ENCODE results near the gene ENDOV.

Gene ENDOV

DNA sequence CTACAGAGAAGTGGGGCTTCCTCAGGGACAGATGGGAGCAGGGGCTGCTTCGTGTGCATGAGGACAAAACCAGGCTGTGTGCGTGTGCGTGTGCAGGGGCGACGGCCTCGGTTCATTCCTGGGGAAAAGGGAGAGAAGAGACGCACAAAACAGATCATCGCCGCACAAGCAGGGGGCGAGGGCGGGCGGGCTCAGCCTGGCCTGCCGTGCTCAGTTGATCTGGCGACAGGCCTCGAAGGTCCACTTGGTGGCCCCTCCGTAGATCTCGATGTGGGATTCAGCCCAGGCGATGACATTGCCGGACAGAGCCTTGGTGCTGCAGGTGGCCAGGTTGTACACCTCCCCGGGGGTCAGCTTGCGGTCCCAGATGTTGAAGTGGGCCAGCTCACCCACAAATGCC lies 55.6 kb downstream of the ENDOV start:
- DNase-seq = no peak

DNA sequence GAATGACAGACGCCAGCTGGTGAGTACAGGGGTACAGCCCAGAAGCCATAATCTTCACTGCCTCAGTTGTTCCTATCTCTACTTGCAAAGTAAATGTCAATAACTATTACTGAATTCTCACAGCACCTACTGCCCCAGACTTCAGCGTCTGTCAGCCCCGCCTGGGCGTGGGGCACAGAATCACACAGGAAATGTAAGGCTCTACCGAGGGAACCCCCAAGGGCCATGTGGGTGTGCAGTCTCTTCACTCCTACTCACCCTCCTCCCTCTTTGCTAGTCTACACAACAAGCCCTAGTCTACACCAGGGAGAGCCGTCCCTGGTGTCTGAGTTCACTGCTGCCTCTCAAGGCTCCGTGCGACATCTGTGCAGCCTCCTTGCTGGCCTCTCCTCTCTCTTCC lies 57.0 kb downstream of the ENDOV start:
- DNase-seq = no peak

DNA sequence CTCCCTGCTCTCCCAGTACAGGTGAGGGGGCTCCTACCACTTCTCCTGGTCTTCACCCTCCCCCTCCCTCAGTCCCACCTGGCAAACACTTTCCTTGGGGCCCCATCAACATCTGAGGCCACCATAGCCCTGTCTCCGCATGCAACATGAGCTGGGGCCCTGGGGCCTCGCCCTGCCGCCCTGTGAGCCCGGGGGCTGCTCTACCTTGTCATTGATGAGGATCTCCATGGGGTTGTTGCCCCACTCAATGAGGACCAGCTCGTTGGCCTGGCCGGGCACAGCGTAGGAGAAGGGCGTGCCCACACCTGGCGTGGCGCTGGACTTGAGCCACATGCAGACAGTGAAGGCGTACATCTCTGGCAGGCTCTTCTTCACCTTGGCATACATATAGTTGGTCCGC lies 58.0 kb downstream of the ENDOV start:
- no peak for DNase-seq

DNA sequence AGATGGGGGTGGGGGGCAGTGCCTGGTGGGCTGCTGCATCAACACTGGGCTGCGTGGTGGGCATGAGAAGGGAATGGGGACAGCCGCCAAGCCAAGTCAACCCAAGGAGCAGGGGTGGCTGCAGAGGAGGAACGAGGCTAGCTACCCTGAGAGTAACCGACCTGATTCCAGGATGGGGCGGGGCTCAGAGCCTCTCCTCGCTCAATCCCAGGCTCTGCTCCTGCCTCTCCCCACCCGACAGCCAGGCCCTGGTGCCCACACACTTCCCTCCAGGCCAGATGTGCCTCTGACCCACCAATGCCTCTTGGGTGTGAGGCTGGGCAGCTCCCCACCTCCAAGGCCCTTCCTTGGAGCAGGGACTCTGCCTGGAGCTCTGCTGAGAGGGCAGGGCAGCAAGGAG lies 58.7 kb downstream of the ENDOV start:
- DNase-seq = no peak

DNA sequence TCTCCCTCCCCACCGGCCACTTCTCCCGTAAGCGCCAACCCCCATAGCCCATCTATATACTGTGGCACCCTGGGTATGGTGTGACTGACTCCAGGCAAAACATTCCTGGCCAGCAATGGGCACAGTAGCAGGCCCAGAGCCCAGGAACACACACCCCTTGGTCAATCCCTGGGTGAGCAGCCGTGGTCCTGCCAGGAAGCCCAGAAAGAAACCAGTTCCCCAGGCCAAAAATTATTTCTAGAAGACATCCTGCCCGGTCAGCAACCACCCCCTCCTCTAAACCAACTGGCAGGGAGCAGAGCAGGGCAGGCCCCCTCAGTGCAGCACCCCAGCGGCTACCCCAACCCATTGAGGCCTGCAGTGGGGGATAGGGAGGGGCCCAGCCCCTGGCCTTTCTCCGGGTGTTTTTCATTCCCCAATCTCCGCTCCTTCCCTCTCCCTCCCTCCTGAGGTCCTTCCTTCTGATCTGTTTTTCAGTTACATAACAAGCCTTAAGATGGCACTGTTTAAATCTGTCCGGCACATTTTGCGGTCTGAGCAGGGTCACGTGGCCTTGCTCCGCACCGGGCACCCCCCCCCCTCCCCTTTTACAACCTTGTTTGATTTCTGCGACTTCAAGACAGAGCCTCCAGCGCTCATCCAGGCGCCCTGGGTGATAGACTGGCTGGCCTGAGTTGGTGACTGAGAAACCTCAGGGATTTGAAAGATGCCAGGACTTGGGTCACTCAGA lies 59.4 kb downstream of the ENDOV start:
- DNase-seq = no peak

DNA sequence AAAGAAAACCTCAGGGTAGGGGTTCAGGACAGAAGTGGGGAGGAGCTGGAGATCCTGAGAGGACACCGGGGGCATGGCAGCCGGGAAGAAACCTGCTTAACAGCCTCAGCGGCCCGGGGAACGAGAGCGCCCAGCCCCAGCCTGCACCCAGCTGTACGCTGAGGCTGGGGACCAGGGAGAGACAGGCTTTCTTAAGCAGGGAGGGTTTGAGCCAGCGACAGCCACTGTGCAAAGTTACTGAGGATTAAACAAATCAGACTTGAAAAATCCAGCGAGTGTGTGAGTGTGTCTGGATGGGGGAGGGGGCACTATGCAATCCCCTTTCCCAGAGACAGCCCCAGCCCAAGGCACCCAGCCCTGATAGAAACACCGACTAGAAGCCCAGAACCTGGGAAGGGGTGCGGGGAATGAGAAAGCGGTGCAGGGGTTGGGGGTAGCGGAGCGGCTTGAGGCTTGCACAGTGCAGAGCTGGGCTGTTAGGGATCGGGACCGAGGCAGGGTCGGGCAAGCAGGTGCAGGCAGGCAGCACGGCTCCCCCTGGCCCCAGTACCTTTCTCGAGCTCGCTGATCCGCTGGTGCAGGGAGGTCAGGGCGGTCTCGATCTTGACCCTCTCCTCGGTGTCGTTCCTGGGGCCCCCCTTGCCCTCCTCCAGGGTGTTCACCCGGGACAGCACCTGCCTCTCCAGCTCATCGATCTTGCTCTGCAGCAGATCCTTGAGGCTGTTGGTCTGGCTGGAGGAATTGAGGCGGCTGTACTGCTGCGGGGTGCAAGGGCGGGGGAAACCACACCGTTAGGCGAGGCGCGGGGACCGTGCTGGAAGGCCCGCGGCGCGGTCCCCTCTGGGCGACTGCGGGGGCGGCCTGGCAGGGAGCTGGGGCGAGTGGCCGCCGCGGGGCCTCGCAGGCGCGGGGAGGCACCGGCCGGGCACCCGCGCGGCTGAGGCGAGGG lies 60.3 kb downstream of the ENDOV start:
- DNase-seq = no peak

DNA sequence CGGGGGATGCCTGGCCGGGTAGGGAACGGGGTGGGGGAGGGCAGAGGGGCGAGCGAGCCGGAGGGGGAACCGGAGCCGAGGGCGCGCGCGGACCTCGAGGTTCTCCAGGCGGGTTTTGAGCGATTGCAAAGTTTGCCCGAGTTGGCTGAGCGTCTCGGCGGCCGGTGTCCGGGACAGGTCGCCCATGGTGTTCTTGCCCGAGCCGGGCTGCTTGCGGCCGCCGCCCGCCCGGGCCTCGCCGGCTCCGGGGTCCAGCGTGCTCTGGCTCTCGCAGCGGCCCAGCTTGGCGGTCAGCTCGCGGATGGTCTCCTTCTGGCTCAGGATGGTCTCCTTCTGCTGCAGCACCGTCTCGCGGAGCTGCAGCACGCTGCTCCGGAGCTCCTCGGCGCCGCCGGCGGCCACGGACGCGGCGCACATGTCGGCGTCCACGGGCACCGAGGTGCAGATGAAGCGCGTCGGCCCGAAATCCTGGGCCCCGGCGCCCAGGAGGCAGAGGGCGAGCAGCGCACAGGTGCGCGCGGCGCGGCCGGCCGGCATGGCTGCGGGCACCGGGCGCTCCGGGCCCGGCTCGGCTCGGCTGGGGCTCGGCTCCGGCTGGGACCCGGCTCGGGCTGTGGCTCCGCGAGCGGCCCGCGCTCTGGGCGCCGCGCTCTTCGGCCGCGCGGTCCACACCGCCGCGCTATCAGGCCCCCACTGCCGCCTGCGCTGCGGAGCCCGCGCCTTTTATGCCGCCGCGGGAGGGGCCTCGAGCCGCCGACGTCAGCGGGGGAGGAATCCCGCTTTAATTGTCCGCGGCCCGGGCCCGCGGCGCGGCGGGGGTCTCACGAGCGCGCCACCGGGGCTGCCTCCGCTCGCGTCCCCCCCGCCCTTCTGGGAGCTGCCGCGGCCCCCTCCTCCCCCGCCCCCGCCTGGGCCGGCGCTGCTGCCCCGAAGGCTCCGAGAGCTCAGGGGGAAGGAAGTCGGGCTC lies 61.2 kb downstream of the ENDOV start, which contains the start of gene NPTX1:
Gene NPTX1 (minus strand): TSS at position 698 of the 967 bp plus-strand sequence. CDS start 161 bp downstream, at position 537.
- DNase-seq = no peak

DNA sequence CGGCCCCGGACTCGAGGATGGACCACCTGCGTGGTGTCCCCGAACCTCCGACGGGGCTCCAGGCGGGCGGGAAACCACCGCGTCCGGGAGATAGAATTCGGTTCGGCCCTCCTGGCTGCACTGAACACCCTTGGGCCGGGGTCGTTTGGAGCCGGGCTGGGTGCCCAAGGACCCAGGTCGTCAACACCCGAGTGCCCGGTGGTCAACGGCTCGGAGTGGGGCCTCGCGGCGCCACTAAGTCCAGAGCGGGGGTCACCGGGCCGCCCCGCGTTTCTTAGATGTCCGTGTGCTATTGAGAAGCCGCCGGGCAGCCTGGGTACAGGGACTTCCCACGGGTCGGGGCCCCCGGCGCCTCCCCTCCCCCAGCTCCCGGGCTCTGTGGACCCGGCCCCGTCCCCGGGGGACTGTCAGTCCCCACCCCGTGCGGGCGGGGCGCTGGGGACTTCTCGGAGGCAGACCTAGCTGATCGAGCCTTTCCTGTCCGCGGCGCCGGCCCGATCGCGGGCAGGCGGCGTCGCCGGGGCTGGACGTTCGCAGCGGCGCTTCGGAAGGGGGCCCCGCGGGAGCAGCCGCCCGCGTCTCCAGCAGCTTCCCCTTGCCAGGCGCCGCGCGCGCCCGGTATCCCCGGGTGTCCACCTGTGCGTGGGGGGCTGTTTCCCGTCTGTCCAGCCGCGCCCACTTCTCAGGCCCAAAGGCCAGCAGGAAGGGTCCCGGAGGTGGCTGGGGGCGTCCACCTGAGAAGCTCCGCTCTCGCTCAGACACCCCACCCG lies 62.1 kb downstream of the ENDOV start:
- no peak for DNase-seq

DNA sequence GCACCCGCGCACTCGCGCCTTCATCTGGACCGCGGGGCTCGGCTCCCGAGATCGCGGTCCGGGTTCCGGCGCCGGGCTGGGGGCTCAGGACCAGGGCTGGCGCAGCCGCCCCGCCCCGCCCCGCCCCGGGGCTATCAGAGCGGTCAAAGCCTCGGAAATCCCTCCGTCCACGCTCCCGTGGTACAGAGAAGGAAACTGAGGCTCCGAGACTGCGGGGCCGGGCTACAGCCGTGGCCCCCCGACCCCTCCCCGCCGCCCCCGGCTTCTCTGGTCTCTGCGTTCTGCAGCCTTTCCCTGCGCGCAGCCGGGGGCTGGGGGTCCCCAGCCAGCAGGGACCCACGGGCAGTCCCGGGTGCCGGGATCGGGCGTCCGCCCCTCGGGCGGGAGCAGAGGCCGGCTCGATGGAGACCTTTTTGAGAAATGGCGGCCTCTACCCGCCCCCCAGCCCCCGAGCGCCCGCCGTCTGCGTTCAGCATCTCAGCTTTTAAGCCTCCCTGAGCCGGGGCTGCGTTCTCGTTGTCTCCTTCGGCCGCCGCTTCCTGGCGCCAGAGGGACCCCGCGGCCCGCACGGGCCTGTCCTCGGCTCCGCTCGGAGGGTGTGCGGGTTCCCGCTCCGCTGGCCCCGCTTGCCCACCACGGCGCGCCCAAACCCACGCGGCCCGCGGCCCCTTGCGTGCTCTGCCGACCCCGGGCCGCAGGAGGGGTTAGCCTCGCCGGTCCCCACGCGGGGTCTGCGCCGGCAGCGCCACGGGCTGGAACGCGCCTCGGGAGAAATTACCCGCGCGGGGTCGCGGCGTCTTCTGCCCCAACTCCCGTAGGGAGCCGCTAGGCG lies 62.9 kb downstream of the ENDOV start:
- DNase-seq = no peak

DNA sequence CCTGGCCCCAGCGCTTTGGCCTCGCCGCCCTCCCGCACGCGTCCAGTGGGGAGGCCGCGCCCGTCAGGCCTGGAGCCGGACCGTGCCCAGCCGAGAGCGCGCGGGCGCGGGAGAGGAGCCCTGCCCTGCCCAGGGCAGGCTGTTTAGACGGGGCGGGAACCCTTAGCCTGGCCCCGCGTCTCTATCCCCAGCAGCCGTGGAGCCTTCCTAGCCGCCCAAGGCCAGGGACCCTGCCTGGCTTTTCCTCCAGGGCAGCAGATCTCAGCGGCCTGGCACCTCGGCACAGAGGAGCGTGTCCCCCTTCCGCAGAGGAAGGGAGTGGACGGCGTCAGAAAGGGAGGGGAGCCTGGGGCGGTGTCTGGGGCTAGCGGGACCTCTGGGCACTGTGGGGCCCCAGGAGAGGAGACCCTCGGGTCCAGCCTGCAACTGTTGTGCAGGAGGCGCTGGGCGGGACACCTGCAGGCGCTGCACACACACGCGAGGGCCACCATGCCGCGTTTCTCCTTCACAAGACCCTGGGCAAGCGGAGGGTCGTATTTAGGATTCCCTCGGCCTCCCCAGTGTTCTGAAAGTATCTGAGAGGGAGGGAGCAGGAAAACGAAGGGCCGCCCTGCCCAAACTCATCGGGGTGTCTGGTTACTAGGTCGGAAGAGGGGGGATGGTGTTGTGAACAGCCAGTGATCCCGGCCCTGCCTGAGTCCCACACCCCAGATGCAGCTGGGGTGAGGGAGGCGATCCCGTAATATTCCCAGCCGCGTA lies 63.7 kb downstream of the ENDOV start:
- no peak for DNase-seq

DNA sequence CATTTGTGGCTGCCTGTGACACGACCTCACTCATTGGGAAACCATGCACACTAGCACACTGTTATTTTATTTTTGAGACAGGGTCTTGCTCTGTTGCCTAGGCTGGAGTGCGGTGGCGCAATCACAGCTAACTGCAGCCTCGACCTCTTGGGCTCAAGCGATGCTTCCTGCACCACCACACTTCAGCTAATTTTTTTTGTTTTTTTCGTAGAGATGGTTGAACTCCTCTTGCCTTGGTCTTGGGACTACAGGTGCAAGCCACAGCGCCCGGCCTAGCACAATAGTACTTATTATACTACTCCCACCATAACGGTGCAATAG lies 64.2 kb downstream of the ENDOV start:
- no peak for DNase-seq

DNA sequence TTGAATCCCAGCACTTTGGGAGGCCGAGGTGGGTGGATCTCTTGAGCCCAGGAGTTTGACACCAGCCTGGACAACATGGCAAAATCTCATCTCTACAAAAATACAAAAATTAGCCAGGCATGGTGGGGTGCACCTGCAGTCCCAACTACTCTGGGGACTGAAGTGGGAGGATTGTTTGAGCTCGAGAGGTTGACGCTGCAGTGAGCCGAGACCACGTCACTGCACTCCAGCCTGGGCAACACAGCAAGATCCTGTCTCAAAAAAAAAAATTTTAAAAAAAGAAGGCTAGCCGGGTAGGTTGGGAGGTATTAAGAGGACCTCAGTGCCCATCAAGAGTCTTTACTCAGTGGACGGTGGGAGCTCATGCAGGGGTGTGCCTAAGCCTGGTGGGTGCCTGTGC lies 65.3 kb downstream of the ENDOV start:
- no peak for DNase-seq

DNA sequence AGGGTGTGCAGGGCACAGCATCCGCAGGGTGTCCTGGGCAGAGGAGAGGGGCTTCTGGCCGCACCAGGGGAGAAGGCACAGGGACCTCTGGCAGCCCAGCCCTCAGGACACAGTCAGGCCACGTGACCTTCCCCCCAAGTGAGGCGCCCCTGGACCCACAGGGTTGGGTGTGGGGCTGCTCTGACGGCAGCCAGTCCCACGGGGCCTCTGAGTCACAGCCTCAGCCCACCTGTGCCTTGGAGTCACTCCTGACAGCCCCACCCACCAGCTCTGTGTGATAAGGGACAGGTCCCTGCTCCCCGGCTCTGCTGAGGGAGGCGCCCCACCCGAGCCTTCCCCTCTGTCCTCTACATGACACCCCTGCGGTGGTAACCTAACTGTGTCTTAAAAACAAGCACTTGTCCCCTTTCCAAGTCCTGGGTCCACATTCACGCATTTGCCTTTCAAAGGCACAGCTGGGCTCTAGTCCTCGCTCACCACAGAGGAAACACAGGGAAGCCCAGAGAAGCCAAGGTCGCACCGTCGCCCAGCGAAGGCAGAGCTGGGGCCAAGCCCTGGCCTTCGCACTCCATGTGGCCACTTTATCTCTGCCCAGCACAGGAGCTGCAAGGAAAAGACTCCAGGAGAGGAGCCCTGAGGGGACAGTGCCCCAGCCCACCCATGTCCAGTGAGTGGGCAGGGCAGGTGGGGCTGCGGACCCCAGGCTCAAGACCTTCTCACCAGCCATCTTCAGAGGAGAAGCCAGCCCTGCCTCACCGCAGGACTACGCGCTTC lies 66.5 kb downstream of the ENDOV start:
- DNase-seq = no peak

DNA sequence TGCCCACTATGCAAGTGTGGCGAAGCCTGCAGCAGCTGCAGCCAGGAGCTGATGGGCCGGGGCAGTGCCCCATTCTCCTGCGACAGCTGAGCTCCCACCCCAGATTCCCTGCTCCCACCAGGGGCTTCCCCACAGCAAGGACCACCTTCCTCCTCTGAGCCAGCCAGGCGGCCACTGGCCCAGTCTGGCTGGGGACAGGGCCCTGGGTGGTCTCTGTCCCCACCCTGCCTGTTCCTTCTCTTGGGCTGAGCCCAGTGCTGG lies 67.0 kb downstream of the ENDOV start:
- no peak for DNase-seq

DNA sequence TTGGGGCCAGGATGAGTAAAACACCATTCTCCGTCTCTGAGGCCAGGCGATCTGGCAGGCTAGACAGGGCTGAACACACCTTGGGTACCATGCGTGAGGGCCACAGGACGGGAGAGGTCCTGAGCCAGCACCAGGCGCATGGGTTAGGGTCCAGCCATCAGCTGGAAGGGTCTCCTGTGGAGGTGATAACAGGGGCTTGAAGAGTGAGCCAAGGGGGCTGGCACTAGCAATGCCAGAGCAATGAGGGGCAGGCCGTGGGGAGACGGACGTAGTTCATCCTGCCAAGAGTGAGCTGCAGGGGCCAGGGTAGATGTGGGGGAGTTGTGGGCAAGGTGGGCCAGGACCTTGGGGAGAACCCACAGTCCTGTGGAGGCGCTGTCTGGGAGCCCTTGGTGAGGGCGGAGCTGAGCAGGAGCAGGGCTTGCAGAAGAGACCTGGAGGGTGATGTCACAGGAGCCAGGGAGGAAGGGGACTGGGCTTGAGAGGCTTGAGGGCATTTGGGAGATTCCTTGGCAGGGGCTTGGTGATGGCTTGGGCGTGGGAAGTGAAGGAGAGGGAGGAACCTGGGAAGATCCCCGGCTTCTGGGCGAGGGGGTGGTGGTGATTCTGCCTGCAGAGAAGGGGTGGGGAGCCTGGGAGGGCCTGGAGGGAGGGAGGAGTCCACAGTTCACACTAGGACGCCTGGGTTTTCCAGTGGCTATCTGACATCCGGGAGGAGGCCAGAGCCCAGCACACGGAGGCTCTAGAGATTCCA lies 67.8 kb downstream of the ENDOV start:
- DNase-seq = no peak

DNA sequence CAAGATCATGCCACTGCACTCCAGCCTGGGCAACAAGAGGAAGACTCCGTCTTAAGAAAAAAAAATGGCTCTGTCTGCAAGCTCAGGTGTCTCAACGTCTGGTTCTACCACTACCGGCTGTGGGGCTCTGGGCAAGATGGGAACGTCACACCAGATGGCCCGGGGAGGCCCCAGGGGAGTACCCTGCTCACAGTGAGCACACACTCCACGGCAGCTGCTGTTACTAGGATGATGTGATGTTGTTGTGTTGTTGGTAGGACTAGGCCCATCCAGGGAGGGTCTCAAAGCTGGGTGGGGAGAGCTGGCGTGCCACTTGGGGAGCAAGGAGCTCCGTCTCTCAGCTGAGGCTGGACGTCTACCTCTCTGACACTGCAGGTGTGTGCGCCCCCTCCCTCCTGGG lies 70.9 kb downstream of the ENDOV start:
- no peak for DNase-seq

DNA sequence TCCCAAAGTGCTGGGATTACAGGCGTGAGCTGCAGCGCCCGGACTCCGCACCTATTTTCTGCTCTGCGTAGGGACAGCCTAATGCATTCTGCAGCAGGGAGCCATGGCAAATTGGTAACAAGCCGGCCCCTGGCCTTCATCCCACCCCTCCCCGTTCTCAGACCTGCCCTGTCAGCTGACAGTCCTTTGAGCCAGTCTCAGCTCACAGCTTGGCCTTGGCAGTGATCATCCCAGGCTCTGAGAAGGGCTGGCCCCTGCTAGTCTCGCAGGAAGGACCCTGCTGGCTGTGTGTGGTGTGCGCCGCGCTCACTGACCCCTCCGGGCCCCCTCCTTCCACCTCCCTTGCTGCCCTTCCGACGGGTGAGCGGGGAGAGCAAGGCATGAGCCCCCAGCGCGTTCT lies 71.7 kb downstream of the ENDOV start:
- DNase-seq = no peak

DNA sequence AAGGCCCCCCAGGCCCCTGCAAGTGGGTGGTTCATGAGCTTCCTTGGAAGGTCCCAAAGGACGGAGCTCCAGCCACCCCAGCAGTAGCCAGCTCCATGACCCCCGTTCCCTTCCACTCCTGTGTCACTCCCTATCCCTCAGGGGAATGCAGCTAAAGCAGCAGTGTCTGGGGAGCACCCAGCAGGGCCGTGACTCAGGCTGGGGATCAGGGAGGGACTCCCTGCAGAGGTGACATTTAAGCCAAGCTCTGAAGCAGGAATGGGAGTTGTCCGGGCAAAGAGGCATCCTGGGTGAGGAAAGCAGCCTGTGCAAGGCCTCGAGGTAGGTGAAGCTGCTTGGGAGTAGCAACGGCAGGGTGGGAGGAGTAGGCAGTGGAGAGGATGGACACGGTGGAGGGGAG lies 72.5 kb downstream of the ENDOV start:
- DNase-seq = no peak

Data from effector CD4-positive, alpha-beta T cell (primary cell).